Type B pancreatic cell (in vitro differentiated cells): Measurements from ENCODE around the gene ZNF574. TPM values are rescaled to one million over a fixed set of nuclear protein-coding genes. Genes with fewer than 3 reads are reported as not detected.

ENCODE experiments used
- DNase-seq: peaks from one replicate; pipeline ENCODE4 v3.0.0; 2021; ENCODE audit warnings: mixed read lengths; ENCODE audit not compliant: unreplicated experiment; ENCODE audit errors: extremely low spot score
- H3K27ac Mint-ChIP-seq: 2 replicates; pipeline ENCODE4 v1.8.0; 2021; ENCODE audit warnings: mild to moderate bottlenecking, mixed read lengths
- H3K27me3 Mint-ChIP-seq: 2 replicates; pipeline ENCODE4 v1.8.0; 2021; ENCODE audit warnings: mixed read lengths
- H3K36me3 Mint-ChIP-seq: 2 replicates; pipeline ENCODE4 v1.8.0; 2021; ENCODE audit warnings: mixed read lengths
- H3K4me1 Mint-ChIP-seq: one replicate; pipeline ENCODE4 v1.8.0; 2021; ENCODE audit warnings: mixed read lengths; ENCODE audit not compliant: unreplicated experiment
- H3K4me3 Mint-ChIP-seq: 2 replicates; pipeline ENCODE4 v1.8.0; 2021; ENCODE audit warnings: mild to moderate bottlenecking, mixed read lengths
- H3K9me3 Mint-ChIP-seq: 2 replicates; pipeline ENCODE4 v1.8.0; 2021; ENCODE audit warnings: mixed read lengths
- CTCF ChIP-seq: fragments of 200-600 bp; sonication (generic); conservative IDR thresholded peaks from 2 replicates; pipeline ENCODE4 v1.5.0; 2021; ENCODE audit warnings: antibody characterized with exemption, mild to moderate bottlenecking
- total RNA-seq: library from RNA; stranded (reverse); gene quantifications from 2 replicates; pipeline ENCODE4 v1.2.1, GENCODE V29; 2021; ENCODE audit warnings: low replicate concordance

Gene ZNF574
- total RNA-seq, 1 donor from 2014 or later: 20.1 TPM

GRCh38 chr19:42065051-42065450 lies 10.9 kb upstream of the ZNF574 start:
- no peak for TF ChIP-seq CTCF
- Mint-ChIP-seq H3K27me3 (peaks cover 12% of the 10 kb centered on the region), H3K4me3 (no peak overlapping the region), H3K4me1 (no peaks in the 10 kb centered on the region), H3K36me3 (no peaks in the 10 kb centered on the region), H3K9me3 (no peaks in the 10 kb centered on the region), H3K27ac (no peak overlapping the region)
- DNase-seq: no peak

- no peak for DNase-seq
- H3K36me3 Mint-ChIP-seq: no peaks in the 10 kb centered on the region
- no peak overlapping the region for H3K27ac Mint-ChIP-seq
- H3K9me3 Mint-ChIP-seq: no peaks in the 10 kb centered on the region
- no peak overlapping the region for H3K4me3 Mint-ChIP-seq
- no peaks in the 10 kb centered on the region for H3K4me1 Mint-ChIP-seq
- peaks cover 15% of the 10 kb centered on the region for H3K27me3 Mint-ChIP-seq
- TF ChIP-seq CTCF: no peak
Measured at GRCh38 chr19:42065511-42065910, 10.5 kb upstream of the ZNF574 start.

GRCh38 chr19:42066075-42066754 lies 9.8 kb upstream of the ZNF574 start:
- H3K27ac Mint-ChIP-seq: no peak overlapping the region
- TF ChIP-seq CTCF: no peak
- no peaks in the 10 kb centered on the region for H3K9me3 Mint-ChIP-seq
- no peak for DNase-seq
- H3K27me3 Mint-ChIP-seq: peaks cover 22% of the 10 kb centered on the region
- no peaks in the 10 kb centered on the region for H3K4me1 Mint-ChIP-seq
- no peak overlapping the region for H3K4me3 Mint-ChIP-seq
- H3K36me3 Mint-ChIP-seq: no peaks in the 10 kb centered on the region

GRCh38 chr19:42067315-42067888 lies 8.6 kb upstream of the ZNF574 start:
- Mint-ChIP-seq H3K4me3 (no peak overlapping the region), H3K27ac (no peak overlapping the region), H3K9me3 (no peaks in the 10 kb centered on the region), H3K4me1 (no peaks in the 10 kb centered on the region), H3K27me3 (peaks cover 26% of the 10 kb centered on the region), H3K36me3 (no peaks in the 10 kb centered on the region)
- DNase-seq: no peak
- TF ChIP-seq CTCF: no peak

GRCh38 chr19:42068361-42068755 lies 7.6 kb upstream of the ZNF574 start:
- Mint-ChIP-seq H3K9me3 (no peaks in the 10 kb centered on the region), H3K27me3 (peaks cover 29% of the 10 kb centered on the region), H3K4me1 (no peaks in the 10 kb centered on the region), H3K36me3 (no peaks in the 10 kb centered on the region), H3K4me3 (no peak overlapping the region), H3K27ac (no peak overlapping the region)
- TF ChIP-seq CTCF: no peak
- DNase-seq: no peak
